ENCODE data around the gene ABCA7. TPM values are rescaled to one million over a fixed set of nuclear protein-coding genes. Genes with fewer than 3 reads are reported as not detected.
A peak's percentile ranks its signal among the peaks of the same experiment; 100 is the strongest.

Gene ABCA7
- total RNA-seq, 3 donors from 2014 or later, result 8.0 to 31.8 (median 26.5) TPM

- H3K36me3 ChIP-seq, result no peaks in the 10 kb centered on the region
- peaks cover 9 to 19% of the 10 kb centered on the region in 2 donors for H3K4me1 ChIP-seq
- H3K27ac ChIP-seq, result peak overlapping the region in 1 of 2 donors; percentile 23
- H3K27me3 ChIP-seq, result peaks cover 10 to 54% of the 10 kb centered on the region in 2 donors
- H3K4me3 ChIP-seq, result peak overlapping the region; percentile 48 to 69 (median 49)
- no peaks in the 10 kb centered on the region for H3K9me3 ChIP-seq
- no peak for TF ChIP-seq POLR2AphosphoS5 (IDR thresholded peaks at IDR 0.05)
- no peak for TF ChIP-seq POLR2A (IDR thresholded peaks at IDR 0.05)
- TF ChIP-seq, protein P1, sequence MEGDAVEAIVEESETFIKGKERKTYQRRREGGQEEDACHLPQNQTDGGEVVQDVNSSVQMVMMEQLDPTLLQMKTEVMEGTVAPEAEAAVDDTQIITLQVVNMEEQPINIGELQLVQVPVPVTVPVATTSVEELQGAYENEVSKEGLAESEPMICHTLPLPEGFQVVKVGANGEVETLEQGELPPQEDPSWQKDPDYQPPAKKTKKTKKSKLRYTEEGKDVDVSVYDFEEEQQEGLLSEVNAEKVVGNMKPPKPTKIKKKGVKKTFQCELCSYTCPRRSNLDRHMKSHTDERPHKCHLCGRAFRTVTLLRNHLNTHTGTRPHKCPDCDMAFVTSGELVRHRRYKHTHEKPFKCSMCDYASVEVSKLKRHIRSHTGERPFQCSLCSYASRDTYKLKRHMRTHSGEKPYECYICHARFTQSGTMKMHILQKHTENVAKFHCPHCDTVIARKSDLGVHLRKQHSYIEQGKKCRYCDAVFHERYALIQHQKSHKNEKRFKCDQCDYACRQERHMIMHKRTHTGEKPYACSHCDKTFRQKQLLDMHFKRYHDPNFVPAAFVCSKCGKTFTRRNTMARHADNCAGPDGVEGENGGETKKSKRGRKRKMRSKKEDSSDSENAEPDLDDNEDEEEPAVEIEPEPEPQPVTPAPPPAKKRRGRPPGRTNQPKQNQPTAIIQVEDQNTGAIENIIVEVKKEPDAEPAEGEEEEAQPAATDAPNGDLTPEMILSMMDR (IDR thresholded peaks at IDR 0.05), result no peak
- no peak for DNase-seq (ENCODE audit: low spot score in 2 of 2)
- intact Hi-C loops (cut with DNase I; ENCODE audit: low total_unique reads), result no loop called here
Measured at GRCh38 chr19:1068009-1069001, 28.4 kb downstream of the ABCA7 start.

DNA sequence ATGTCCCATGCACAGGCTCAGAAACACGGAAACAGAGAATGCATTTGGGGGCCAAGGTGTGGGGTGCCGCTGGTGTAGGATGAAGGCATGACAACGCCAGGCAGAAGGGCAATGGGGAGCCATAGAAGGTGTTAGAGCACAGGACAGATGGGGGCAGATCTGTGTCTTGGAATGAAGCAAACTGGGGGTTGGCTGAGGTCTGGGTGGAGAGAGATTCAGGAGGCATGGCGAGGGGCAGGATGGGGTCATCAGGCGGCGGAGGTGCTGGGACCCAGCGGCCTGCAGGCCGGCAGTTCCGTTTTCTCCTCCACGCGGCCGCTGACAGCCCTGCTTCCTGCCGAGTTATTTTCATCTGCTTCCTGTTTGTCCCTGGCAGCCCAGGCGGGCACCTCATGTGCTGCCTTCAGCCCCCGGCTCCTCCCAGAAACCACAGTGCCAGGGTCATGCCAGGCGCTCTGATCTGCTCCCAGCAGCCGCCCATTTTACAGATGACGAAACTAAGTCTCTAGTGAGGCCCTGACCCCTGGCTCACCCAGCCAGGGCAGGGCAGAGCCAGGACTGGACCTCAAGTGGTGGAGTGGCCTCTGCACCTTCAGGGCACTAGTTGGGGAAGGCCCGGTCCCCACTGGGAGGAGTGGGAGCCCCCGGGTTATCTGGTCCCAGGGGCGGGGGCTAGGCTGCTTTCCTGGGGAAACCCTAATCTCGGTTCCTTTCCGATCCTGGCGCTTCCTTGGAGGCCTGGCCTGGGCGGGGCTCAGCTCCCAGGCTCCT, 29.3 kb downstream of the ABCA7 start:
- intact Hi-C loops (cut with DNase I; ENCODE audit: low total_unique reads), result no loop called here
- no peak for DNase-seq (ENCODE audit: low spot score in 2 of 2)
- peak overlapping the region; percentile 8 to 49 (median 48) for H3K4me3 ChIP-seq
- H3K4me1 ChIP-seq, result peaks cover 9 to 19% of the 10 kb centered on the region in 2 donors
- H3K9me3 ChIP-seq, result no peaks in the 10 kb centered on the region
- H3K27me3 ChIP-seq, result peaks cover 10 to 50% of the 10 kb centered on the region in 2 donors
- no peak overlapping the region for H3K27ac ChIP-seq
- no peaks in the 10 kb centered on the region for H3K36me3 ChIP-seq
- TF ChIP-seq, protein P1 (IDR thresholded peaks at IDR 0.05), result no peak
- no peak for TF ChIP-seq POLR2AphosphoS5 (IDR thresholded peaks at IDR 0.05)
- no peak for TF ChIP-seq POLR2A (IDR thresholded peaks at IDR 0.05)

DNA sequence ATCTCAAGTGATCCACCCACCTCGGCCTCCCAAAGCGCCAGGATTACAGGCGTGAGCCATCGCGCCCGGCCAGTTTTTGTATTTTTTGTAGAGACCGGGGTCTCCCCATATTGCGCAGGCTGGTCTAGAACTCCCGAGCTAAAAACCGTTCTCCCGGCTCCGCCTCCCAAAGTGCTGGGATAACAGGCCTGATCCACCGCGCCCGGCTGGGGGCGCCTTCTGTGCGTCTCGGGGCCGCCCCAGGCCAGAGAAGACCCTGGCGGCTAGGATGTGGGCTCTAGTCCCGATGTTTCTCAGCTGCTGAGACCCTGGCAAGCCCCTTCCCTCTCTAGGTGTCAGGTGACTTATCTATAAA, 30.6 kb downstream of the ABCA7 start:
- H3K27me3 ChIP-seq, result peaks cover 10 to 48% of the 10 kb centered on the region in 2 donors
- no peak for DNase-seq (ENCODE audit: low spot score in 2 of 2)
- no peak overlapping the region for H3K4me3 ChIP-seq
- H3K9me3 ChIP-seq, result no peaks in the 10 kb centered on the region
- TF ChIP-seq, protein P1 (IDR thresholded peaks at IDR 0.05), result no peak
- TF ChIP-seq POLR2AphosphoS5 (IDR thresholded peaks at IDR 0.05), result no peak
- TF ChIP-seq POLR2A (IDR thresholded peaks at IDR 0.05), result no peak
- no peak overlapping the region for H3K27ac ChIP-seq
- intact Hi-C loops (cut with DNase I; ENCODE audit: low total_unique reads), result no loop called here
- peaks cover 9% of the 10 kb centered on the region in 2 donors for H3K4me1 ChIP-seq
- H3K36me3 ChIP-seq, result no peaks in the 10 kb centered on the region

DNA sequence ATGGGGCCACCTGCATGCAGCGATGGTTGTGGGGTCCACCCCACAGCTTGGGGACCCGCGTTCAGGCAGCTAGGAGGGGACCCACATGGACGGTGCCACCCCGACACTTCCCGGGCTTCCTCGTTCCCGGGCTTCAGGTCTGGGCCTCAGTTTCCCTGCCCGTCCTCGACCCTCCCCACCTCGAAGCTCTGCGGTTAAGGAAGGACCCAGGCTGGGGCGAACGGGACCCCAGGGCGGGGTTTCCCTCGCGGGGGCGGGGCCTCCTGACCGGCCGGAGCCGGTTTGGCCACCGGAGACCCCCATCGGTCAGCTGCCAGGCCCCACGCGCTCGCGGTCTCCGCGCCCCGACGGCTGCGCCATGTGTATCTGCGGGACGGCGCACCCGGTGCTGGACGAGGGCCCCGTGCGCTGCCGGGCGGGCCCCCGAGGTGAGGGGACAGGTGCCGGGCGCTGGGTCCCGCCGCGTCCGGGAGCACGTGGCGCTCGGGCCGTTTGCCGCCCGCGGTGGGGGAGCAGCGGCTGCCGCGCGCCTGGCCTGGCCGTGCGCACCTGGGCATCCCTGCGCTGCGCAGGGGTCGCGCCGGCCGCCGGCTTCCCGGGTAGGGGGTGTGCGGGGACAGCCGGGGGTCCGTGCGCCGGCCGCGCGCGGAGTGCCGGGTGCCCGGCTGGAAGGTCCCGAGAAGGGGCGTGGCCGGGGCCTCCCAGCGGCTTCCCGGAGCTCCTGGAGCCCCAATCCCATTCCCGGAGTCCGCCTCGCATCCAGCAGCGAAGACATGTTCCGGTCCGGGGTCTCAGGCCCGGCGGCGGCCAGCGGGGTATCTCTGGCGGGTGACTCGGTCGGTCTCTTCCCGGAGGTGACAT, 31.3 kb downstream of the ABCA7 start:
- no peak overlapping the region for H3K27ac ChIP-seq
- H3K27me3 ChIP-seq, result peaks cover 10 to 47% of the 10 kb centered on the region in 2 donors
- H3K9me3 ChIP-seq, result no peaks in the 10 kb centered on the region
- H3K4me1 ChIP-seq, result peaks cover 9% of the 10 kb centered on the region in 2 donors
- H3K4me3 ChIP-seq, result peak overlapping the region in 2 of 3 donors; percentile 32 to 65
- no peak for DNase-seq (ENCODE audit: low spot score in 2 of 2)
- TF ChIP-seq POLR2AphosphoS5 (IDR thresholded peaks at IDR 0.05), result no peak
- TF ChIP-seq POLR2A (IDR thresholded peaks at IDR 0.05), result no peak
- TF ChIP-seq, protein P1 (IDR thresholded peaks at IDR 0.05), result no peak
- intact Hi-C loops (cut with DNase I; ENCODE audit: low total_unique reads), result no loop called here
- no peaks in the 10 kb centered on the region for H3K36me3 ChIP-seq
